Esophagus squamous epithelium (tissue), 5 donors: ENCODE data around the gene PVRIG. TPM values are rescaled to one million over a fixed set of nuclear protein-coding genes. Genes with fewer than 3 reads are reported as not detected.
A peak's percentile ranks its signal among the peaks of the same experiment; 100 is the strongest.
"Not testable (repeated sequence)": the region's sequence is repeated elsewhere in the genome, so short reads cannot be mapped to it uniquely, and the experiment has no call there.

Experiments used
- DNase-seq: peaks from one replicate; lab custom pipeline; 2025; lab: John Stamatoyannopoulos, UW
- H3K27ac ChIP-seq, 4 donors: fragments of 200-600 bp; sonication (generic); one replicate each; pipeline ENCODE4 v1.5.1; 2016 to 2019; ENCODE audit warnings: mild to moderate bottlenecking in 1 of 4
- H3K27me3 ChIP-seq, 4 donors: fragments of 200-600 bp; sonication (generic); 1 replicate in 3 of 4; 2 replicates in 1 of 4; pipeline versions ENCODE4 v1.5.1 to v1.6.0; 2017 to 2021; ENCODE audit warnings: antibody characterized with exemption in 1 of 4
- H3K36me3 ChIP-seq, 3 donors: fragments of 200-600 bp; sonication (generic); one replicate each; pipeline ENCODE4 v1.5.1; 2016 to 2019
- H3K4me1 ChIP-seq, 3 donors: fragments of 200-600 bp; sonication (generic); one replicate each; pipeline ENCODE4 v1.5.1; 2017 to 2019
- H3K4me3 ChIP-seq, 4 donors: fragments of 200-600 bp; sonication (generic); 1 replicate in 3 of 4; 2 replicates in 1 of 4; pipeline ENCODE4 v1.5.1; 2016 to 2019; ENCODE audit warnings: mild to moderate bottlenecking in 2 of 4, moderate library complexity in 1 of 4
- H3K9me3 ChIP-seq, 3 donors: fragments of 200-600 bp; sonication (generic); one replicate each; pipeline ENCODE4 v1.5.1; 2016 to 2019
- CTCF ChIP-seq, 6 experiments: fragments of 450-650 bp in 4 of 6; fragments of 200-600 bp in 2 of 6; sonication (generic) in 2 of 6; IDR thresholded peaks; one replicate each; pipeline ENCODE4 v1.5.1; 2016 to 2019; ENCODE audit warnings: antibody characterized with exemption in 6 of 6, mild to moderate bottlenecking in 4 of 6, moderate library complexity in 4 of 6
- POLR2A ChIP-seq, 4 donors: fragments of 450-650 bp; IDR thresholded peaks; one replicate each; pipeline ENCODE4 v1.6.1; 2017; ENCODE audit warnings: antibody characterized with exemption in 4 of 4, mild to moderate bottlenecking in 4 of 4, moderate library complexity in 3 of 4
- WGBS, 2 donors: methylation state at CpG; one replicate each; pipeline ENCODE4 v1.1.5; 2018; 5-methylcytosine and 5-hydroxymethylcytosine counted together
- intact Hi-C: fragments of 100-400 bp; cut with DNase I; formaldehyde crosslinking; loops from one replicate; pipeline ENCODE4 v1.15.0; 2022
- total RNA-seq, 4 donors: library from RNA; depleted of rRNA; stranded (reverse); fragments of >200 nt; gene quantifications; one replicate each; pipeline ENCODE4 v1.1.0, GENCODE V29; 2016
- donor health status: DM: yes; HTN: yes; CAD: no.

The PVRIG gene
- total RNA-seq, 4 donors from 2014 or later, result 0.26 to 0.99 (median 0.67) TPM

DNA sequence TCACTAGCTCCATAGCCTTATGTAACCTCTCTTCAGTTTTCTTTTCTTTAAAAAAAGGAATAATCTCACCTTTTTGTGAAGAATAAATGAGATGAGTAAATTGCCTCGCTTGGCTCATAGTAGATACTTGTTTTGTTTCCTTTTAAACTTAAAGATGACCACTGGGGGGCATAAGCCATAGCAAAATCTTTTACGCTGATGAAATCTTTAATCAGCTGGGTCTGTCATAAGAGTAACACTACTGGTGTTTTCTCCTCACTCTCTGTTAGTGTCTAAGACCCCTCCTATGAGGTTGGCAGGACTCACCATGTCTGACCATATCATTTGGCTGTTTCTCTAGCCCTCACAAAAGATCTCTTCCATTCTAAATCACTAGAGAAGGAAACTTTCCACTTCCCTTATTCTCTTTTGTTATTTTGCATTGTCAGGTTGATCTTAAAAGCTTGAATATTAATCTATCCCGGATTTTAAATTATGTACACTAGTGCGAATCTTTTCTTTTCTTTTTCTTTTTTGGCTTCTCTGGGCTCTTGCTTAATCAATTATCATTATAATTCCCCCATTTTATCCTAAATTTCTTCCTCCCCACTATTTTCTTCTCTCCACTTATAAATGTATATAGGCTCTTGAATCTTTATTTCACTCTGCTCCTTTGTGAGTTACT is 29.6 kb upstream of the PVRIG start:
- intact Hi-C loops, result no loop called here
- H3K9me3 ChIP-seq, result no peaks in the 10 kb centered on the region
- H3K4me1 ChIP-seq, result peaks cover 0 to 13% (median 0%) of the 10 kb centered on the region in 3 donors
- TF ChIP-seq POLR2A (IDR thresholded peaks at IDR 0.05), result no peak
- peak in 2 of 6 experiments; percentile 20 to 27 for TF ChIP-seq CTCF (IDR thresholded peaks at IDR 0.05)
- WGBS, 2 donors, result 55 to 62% methylated on average over 4 of the region's 4 CpGs
- no peak overlapping the region for H3K27ac ChIP-seq
- no peaks in the 10 kb centered on the region for H3K36me3 ChIP-seq
- no peak overlapping the region for H3K4me3 ChIP-seq
- DNase-seq, result no peak
- H3K27me3 ChIP-seq, result no peaks in the 10 kb centered on the region

DNA sequence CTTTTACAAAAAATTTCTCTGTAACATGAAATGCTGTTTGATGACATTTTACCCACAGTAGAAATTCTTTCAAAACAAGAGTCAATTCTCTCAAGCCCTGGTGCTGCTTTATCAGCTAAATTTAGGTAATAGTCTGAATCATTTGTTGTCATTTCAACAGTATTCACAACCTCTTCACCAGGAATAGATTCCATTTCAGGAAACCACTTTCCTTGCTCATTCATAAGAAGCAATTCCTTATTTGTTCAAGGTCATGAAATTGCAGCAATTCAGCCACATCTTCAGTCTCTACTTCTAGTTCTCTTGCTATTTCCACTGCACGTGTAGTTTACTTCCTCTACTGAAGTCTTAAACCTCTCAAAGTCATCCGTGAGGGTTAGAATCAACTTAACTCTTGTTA is 28.0 kb upstream of the PVRIG start:
- H3K4me1 ChIP-seq, result no peaks in the 10 kb centered on the region
- H3K27me3 ChIP-seq, result no peaks in the 10 kb centered on the region
- no peak overlapping the region for H3K27ac ChIP-seq
- intact Hi-C loops, result no loop called here
- H3K4me3 ChIP-seq, result no peak overlapping the region
- TF ChIP-seq POLR2A (IDR thresholded peaks at IDR 0.05) (no peak), CTCF (IDR thresholded peaks at IDR 0.05) (no peak)
- H3K9me3 ChIP-seq, result no peaks in the 10 kb centered on the region
- H3K36me3 ChIP-seq, result no peaks in the 10 kb centered on the region
- WGBS, 2 donors, result 49 to 68% methylated on average over 2 of the region's 2 CpGs
- DNase-seq, result no peak

- DNase-seq, H3K36me3 ChIP-seq, H3K27me3 ChIP-seq, H3K9me3 ChIP-seq, H3K27ac ChIP-seq, intact Hi-C loops, H3K4me1 ChIP-seq, H3K4me3 ChIP-seq: not testable (repeated sequence)
- 88 to 95% methylated on average over 6 of the region's 6 CpGs for WGBS, 2 donors
Observed at GRCh38 chr7:100192281-100192862, 27.4 kb upstream of the PVRIG start.

GRCh38 chr7:100192969-100193368 is 26.8 kb upstream of the PVRIG start:
- no peak overlapping the region for H3K4me3 ChIP-seq
- H3K36me3 ChIP-seq, result no peaks in the 10 kb centered on the region
- intact Hi-C loops, result no loop called here
- no peaks in the 10 kb centered on the region for H3K27me3 ChIP-seq
- H3K9me3 ChIP-seq, result no peaks in the 10 kb centered on the region
- TF ChIP-seq POLR2A (IDR thresholded peaks at IDR 0.05), result no peak
- TF ChIP-seq CTCF (IDR thresholded peaks at IDR 0.05), result no peak
- no peak for DNase-seq
- no peak overlapping the region for H3K27ac ChIP-seq
- no peaks in the 10 kb centered on the region for H3K4me1 ChIP-seq
- WGBS, 2 donors, result 70 to 96% methylated on average over 3 of the region's 3 CpGs

- TF ChIP-seq POLR2A (IDR thresholded peaks at IDR 0.05) (no peak), CTCF (IDR thresholded peaks at IDR 0.05) (no peak)
- H3K27ac ChIP-seq, result no peak overlapping the region
- no peaks in the 10 kb centered on the region for H3K9me3 ChIP-seq
- H3K4me3 ChIP-seq, result no peak overlapping the region
- H3K27me3 ChIP-seq, result peaks cover 0 to 10% (median 0%) of the 10 kb centered on the region in 4 donors
- DNase-seq, result no peak
- H3K36me3 ChIP-seq, result no peaks in the 10 kb centered on the region
- WGBS, 2 donors, result 77 to 78% methylated on average over 2 of the region's 2 CpGs
- intact Hi-C loops, result no loop called here
- no peaks in the 10 kb centered on the region for H3K4me1 ChIP-seq
Observed at GRCh38 chr7:100195222-100195621, 24.5 kb upstream of the PVRIG start.

GRCh38 chr7:100195901-100196322 is 23.8 kb upstream of the PVRIG start:
- H3K27me3 ChIP-seq, result peaks cover 0 to 17% (median 0%) of the 10 kb centered on the region in 4 donors
- H3K4me1 ChIP-seq, H3K36me3 ChIP-seq, H3K27ac ChIP-seq, H3K9me3 ChIP-seq, intact Hi-C loops, H3K4me3 ChIP-seq, DNase-seq: not testable (repeated sequence)
- WGBS, 2 donors, result 90 to 94% methylated on average over 6 of the region's 6 CpGs
